ENCODE data around the gene CTNND2. TPM values are rescaled to one million over a fixed set of nuclear protein-coding genes. Genes with fewer than 3 reads are reported as not detected.

The CTNND2 gene
- total RNA-seq, 2 experiments from 2014 or later, result 0.20 TPM; not detected in 1

DNA sequence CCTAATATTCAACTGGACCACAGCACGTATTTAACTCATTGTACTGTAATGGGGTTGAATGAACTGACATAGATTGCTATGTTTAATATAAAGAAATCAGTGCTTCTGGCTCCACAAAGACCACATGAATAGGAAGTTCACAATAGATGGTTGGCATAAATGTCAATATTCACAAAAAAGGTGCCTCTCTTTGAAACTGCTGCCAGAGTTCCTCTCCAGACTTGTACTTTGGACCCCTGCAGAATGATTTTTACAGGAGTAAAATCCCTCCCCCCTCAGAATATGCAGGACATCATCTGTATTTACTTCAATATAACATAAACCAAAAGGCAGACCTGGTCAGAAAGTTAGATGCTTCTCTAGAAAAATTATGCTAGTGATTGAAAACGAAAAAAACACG, 634.7 kb downstream of the CTNND2 start:
- H3K9me3 Mint-ChIP-seq, result no peaks in the 10 kb centered on the region
- H3K27ac Mint-ChIP-seq, result no peak overlapping the region
- POLR2A ChIA-PET, result no interaction called here
- peaks cover 9% of the 10 kb centered on the region for H3K27me3 Mint-ChIP-seq
- ATAC-seq (ENCODE audit: poor library complexity) (no peak), DNase-seq (no peak)
- Histone ChIP-seq H3K9me3 (ENCODE audit: control insufficient read depth in 1 of 2, insufficient read depth in 1 of 2, low read length in 2 of 2) (no peaks in the 10 kb centered on the region), H3K36me3 (ENCODE audit: insufficient read depth, low read length) (no peaks in the 10 kb centered on the region), H3K4me3 (ENCODE audit: low read length) (no peak overlapping the region), H3K27ac (ENCODE audit: low read depth in 1 of 2, low read length in 2 of 2) (no peak overlapping the region), H3K27me3 (ENCODE audit: control insufficient read depth in 1 of 2, insufficient read depth in 2 of 2, low read length in 2 of 2) (peaks cover 0 to 4% of the 10 kb centered on the region in 2 experiments), H3K4me1 (ENCODE audit: insufficient read depth, low read length) (no peaks in the 10 kb centered on the region)
- intact Hi-C loops (cut with DNase I, micrococcal nuclease), result no loop called here
- H3K4me3 Mint-ChIP-seq, result no peak overlapping the region
- no peaks in the 10 kb centered on the region for H3K4me1 Mint-ChIP-seq (ENCODE audit: low read depth)
- TF ChIP-seq, protein P1, sequence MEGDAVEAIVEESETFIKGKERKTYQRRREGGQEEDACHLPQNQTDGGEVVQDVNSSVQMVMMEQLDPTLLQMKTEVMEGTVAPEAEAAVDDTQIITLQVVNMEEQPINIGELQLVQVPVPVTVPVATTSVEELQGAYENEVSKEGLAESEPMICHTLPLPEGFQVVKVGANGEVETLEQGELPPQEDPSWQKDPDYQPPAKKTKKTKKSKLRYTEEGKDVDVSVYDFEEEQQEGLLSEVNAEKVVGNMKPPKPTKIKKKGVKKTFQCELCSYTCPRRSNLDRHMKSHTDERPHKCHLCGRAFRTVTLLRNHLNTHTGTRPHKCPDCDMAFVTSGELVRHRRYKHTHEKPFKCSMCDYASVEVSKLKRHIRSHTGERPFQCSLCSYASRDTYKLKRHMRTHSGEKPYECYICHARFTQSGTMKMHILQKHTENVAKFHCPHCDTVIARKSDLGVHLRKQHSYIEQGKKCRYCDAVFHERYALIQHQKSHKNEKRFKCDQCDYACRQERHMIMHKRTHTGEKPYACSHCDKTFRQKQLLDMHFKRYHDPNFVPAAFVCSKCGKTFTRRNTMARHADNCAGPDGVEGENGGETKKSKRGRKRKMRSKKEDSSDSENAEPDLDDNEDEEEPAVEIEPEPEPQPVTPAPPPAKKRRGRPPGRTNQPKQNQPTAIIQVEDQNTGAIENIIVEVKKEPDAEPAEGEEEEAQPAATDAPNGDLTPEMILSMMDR (IDR thresholded peaks at IDR 0.05), result no peak
- no peaks in the 10 kb centered on the region for H3K36me3 Mint-ChIP-seq (ENCODE audit: low read depth)
- CTCF ChIA-PET, result no interaction called here

DNA sequence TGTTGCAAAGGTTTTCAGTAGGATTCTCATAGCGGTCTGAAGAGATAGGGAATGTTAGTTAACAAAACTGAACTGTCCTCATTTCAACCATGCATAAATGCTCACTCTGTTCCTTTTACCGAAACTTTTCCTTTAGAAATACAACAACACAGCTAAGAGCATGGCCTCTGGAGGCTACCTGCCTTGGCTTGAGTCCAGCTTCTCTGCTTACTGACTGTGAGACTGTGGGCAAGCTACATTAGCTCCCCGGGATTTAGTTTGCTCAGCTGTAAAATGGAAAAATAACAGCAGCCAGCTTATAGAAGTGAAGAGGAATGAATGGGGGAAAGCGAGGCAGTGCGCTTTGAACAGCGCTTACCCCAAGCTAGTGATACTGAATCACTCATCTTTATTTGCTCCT, 635.4 kb downstream of the CTNND2 start:
- CTCF ChIA-PET, result no interaction called here
- peaks cover 5% of the 10 kb centered on the region for H3K27me3 Mint-ChIP-seq

DNA sequence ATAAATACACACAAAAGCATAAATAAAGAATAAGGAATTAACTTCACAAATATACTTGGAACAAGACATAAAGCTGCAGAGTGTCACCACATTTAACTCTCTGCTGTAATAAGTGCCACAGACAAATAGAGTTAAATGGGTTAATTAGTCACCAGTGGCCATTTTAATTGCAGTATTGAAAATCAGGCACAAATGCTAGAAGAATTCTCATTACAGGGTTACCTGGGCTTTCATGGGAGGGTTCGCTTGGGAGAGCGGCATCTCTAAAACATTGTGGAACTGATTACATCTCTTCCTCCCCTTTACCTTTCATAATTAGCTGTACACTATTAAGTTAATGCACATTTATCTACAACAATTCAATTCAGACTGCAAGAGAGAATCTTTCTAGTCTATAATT, 637.9 kb downstream of the CTNND2 start:
- Histone ChIP-seq H3K4me1 (ENCODE audit: insufficient read depth, low read length) (no peaks in the 10 kb centered on the region), H3K9me3 (ENCODE audit: control insufficient read depth in 1 of 2, insufficient read depth in 1 of 2, low read length in 2 of 2) (no peaks in the 10 kb centered on the region), H3K27ac (ENCODE audit: low read depth in 1 of 2, low read length in 2 of 2) (no peak overlapping the region), H3K27me3 (ENCODE audit: control insufficient read depth in 1 of 2, insufficient read depth in 2 of 2, low read length in 2 of 2) (no peaks in the 10 kb centered on the region), H3K4me3 (ENCODE audit: low read length) (no peak overlapping the region), H3K36me3 (ENCODE audit: insufficient read depth, low read length) (no peaks in the 10 kb centered on the region)
- DNase-seq (no peak), ATAC-seq (ENCODE audit: poor library complexity) (no peak)
- TF ChIP-seq, protein P1 (IDR thresholded peaks at IDR 0.05), result no peak
- Mint-ChIP-seq H3K4me1 (ENCODE audit: low read depth) (no peaks in the 10 kb centered on the region), H3K4me3 (no peak overlapping the region), H3K27ac (no peak overlapping the region), H3K27me3 (no peaks in the 10 kb centered on the region), H3K9me3 (no peaks in the 10 kb centered on the region), H3K36me3 (ENCODE audit: low read depth) (no peaks in the 10 kb centered on the region)
- intact Hi-C loops (cut with DNase I, micrococcal nuclease), result no loop called here
- ChIA-PET CTCF (no interaction called here), POLR2A (no interaction called here)

More for the DNA sequence above, 635.4 kb downstream of the CTNND2 start:
- no peaks in the 10 kb centered on the region for H3K36me3 ChIP-seq (ENCODE audit: insufficient read depth, low read length)
- no peak for DNase-seq
- no peak overlapping the region for H3K27ac Mint-ChIP-seq
- no peaks in the 10 kb centered on the region for H3K4me1 Mint-ChIP-seq (ENCODE audit: low read depth)
- H3K27ac ChIP-seq (ENCODE audit: low read depth in 1 of 2, low read length in 2 of 2), result no peak overlapping the region
- no peaks in the 10 kb centered on the region for H3K9me3 Mint-ChIP-seq
- TF ChIP-seq, protein P1 (IDR thresholded peaks at IDR 0.05), result no peak
- H3K4me3 Mint-ChIP-seq, result no peak overlapping the region
- no peak for ATAC-seq (ENCODE audit: poor library complexity)
- no peaks in the 10 kb centered on the region for H3K4me1 ChIP-seq (ENCODE audit: insufficient read depth, low read length)
- no peaks in the 10 kb centered on the region for H3K36me3 Mint-ChIP-seq (ENCODE audit: low read depth)
- no peaks in the 10 kb centered on the region for H3K9me3 ChIP-seq (ENCODE audit: control insufficient read depth in 1 of 2, insufficient read depth in 1 of 2, low read length in 2 of 2)
- H3K27me3 ChIP-seq (ENCODE audit: control insufficient read depth in 1 of 2, insufficient read depth in 2 of 2, low read length in 2 of 2), result peaks cover 0 to 4% of the 10 kb centered on the region in 2 experiments
- no peak overlapping the region for H3K4me3 ChIP-seq (ENCODE audit: low read length)
- POLR2A ChIA-PET, result no interaction called here
- intact Hi-C loops (cut with DNase I, micrococcal nuclease), result no loop called here

All from CD4-positive, alpha-beta T cell (primary cell).